GM23338 (cell line): ENCODE measurements around the gene NPHP4. TPM values are rescaled to one million over a fixed set of nuclear protein-coding genes. Genes with fewer than 3 reads are reported as not detected.

Experiments
- ATAC-seq: fragments of 200-7000 bp; cut with Tn5 transposase; 3 replicates; pipeline ENCODE4 v1.9.1; 2020
- DNase-seq: peaks from one replicate; pipeline ENCODE4 v3.0.0-alpha.2; 2015; ENCODE audit warnings: low spot score
- H2AFZ ChIP-seq: fragments of 200-600 bp; sonication (generic); 2 replicates; pipeline ENCODE4 v1.8.0; 2016; ENCODE audit warnings: antibody characterized with exemption, mild to moderate bottlenecking, moderate library complexity
- H3F3A ChIP-seq: fragments of 200-600 bp; sonication (generic); replicated peaks from 2 replicates; pipeline ENCODE4 v1.8.0; 2017; ENCODE audit warnings: antibody characterized with exemption, mixed run types, low read depth
- H3K27ac ChIP-seq: fragments of 200-600 bp; sonication (generic); 2 replicates; pipeline ENCODE4 v1.6.1; 2016; ENCODE audit warnings: low read depth
- H3K27me3 ChIP-seq: fragments of 200-600 bp; sonication (generic); 2 replicates; pipeline ENCODE4 v1.8.0; 2016; ENCODE audit warnings: mild to moderate bottlenecking, mixed run types, moderate library complexity; ENCODE audit not compliant: insufficient read depth
- H3K36me3 ChIP-seq: fragments of 200-600 bp; sonication (generic); 2 replicates; pipeline ENCODE4 v1.8.0; 2016; ENCODE audit warnings: mild to moderate bottlenecking; ENCODE audit not compliant: insufficient read depth
- H3K4me1 ChIP-seq: fragments of 200-600 bp; sonication (generic); 2 replicates; pipeline ENCODE4 v1.8.0; 2016; ENCODE audit warnings: mild to moderate bottlenecking, moderate library complexity; ENCODE audit not compliant: insufficient read depth
- H3K4me2 ChIP-seq: fragments of 200-600 bp; sonication (generic); 2 replicates; pipeline ENCODE4 v1.7.1; 2017; ENCODE audit warnings: mixed run types
- H3K4me3 ChIP-seq: fragments of 200-600 bp; sonication (generic); 2 replicates; pipeline ENCODE4 v1.6.1; 2016; ENCODE audit warnings: mixed run types
- H3K79me2 ChIP-seq: fragments of 200-600 bp; sonication (generic); replicated peaks from 2 replicates; pipeline ENCODE4 v1.8.0; 2017; ENCODE audit warnings: mild to moderate bottlenecking; ENCODE audit not compliant: insufficient read depth
- H3K9me2 ChIP-seq: fragments of 200-600 bp; sonication (generic); 2 replicates; pipeline ENCODE4 v1.8.0; 2017; ENCODE audit not compliant: insufficient read depth
- H4K20me1 ChIP-seq: fragments of 200-600 bp; sonication (generic); replicated peaks from 2 replicates; pipeline ENCODE4 v1.8.0; 2017; ENCODE audit warnings: mild to moderate bottlenecking; ENCODE audit not compliant: insufficient read depth
- H3K27ac Mint-ChIP-seq: 2 replicates; pipeline ENCODE4 v1.8.0; 2020; ENCODE audit warnings: inconsistent platforms, mild to moderate bottlenecking, moderate library complexity, mixed read lengths
- H3K27me3 Mint-ChIP-seq: 3 replicates; pipeline ENCODE4 v1.8.0; 2022; ENCODE audit warnings: low read depth, mild to moderate bottlenecking, moderate library complexity, mixed read lengths, inconsistent platforms; ENCODE audit not compliant: insufficient read depth, poor library complexity
- H3K36me3 Mint-ChIP-seq: 3 replicates; pipeline ENCODE4 v1.8.0; 2021; ENCODE audit warnings: low read depth, mild to moderate bottlenecking, inconsistent platforms, moderate library complexity, mixed read lengths
- H3K4me1 Mint-ChIP-seq: 3 replicates; pipeline ENCODE4 v1.8.0; 2020; ENCODE audit warnings: mild to moderate bottlenecking, inconsistent platforms, mixed read lengths
- H3K4me3 Mint-ChIP-seq: 3 replicates; pipeline ENCODE4 v1.8.0; 2021; ENCODE audit warnings: moderate library complexity, mild to moderate bottlenecking, inconsistent platforms, mixed read lengths
- H3K9me3 Mint-ChIP-seq: 3 replicates; pipeline ENCODE4 v1.8.0; 2020; ENCODE audit warnings: moderate library complexity, mild to moderate bottlenecking, inconsistent platforms, mixed read lengths
- CREB1 ChIP-seq: fragments of 250-450 bp; sonication (Bioruptor Pico); IDR thresholded peaks from 2 replicates; pipeline ENCODE4 v1.5.0; 2020; ENCODE audit warnings: low read depth, mild to moderate bottlenecking, moderate library complexity
- CTCF ChIP-seq, 2 experiments: fragments of 200-600 bp in 1 of 2; sonication (generic) in 1 of 2; conservative IDR thresholded peaks; 2 replicates each; pipeline versions ENCODE4 v1.5.1 to v1.6.1; 2016 to 2017; ENCODE audit warnings: antibody characterized with exemption in 2 of 2, low read depth in 2 of 2, mild to moderate bottlenecking in 2 of 2, moderate library complexity in 1 of 2
- EZH2phosphoT487 ChIP-seq: fragments of 200-600 bp; sonication (generic); IDR thresholded peaks from one replicate; pipeline ENCODE4 v1.8.1; 2018; ENCODE audit warnings: antibody characterized with exemption; ENCODE audit not compliant: unreplicated experiment
- NANOG ChIP-seq: IDR thresholded peaks from 2 replicates; pipeline ENCODE4 v1.6.1; 2016; ENCODE audit warnings: antibody characterized with exemption, borderline replicate concordance
- ZNF331 ChIP-seq: fragments of 250-450 bp; sonication (Bioruptor Pico); IDR thresholded peaks from 2 replicates; pipeline ENCODE4 v1.5.0; 2020; ENCODE audit warnings: low read depth, mild to moderate bottlenecking, moderate library complexity
- polyA plus RNA-seq: library from polyadenylated mRNA; unstranded; fragments of >200 nt; fragmentation: Nextera tagmentation; extraction: Ambion mirVana; gene quantifications from 2 replicates; pipeline ENCODE4 v1.2.1, GENCODE V29; 2016
- total RNA-seq: library from RNA; depleted of rRNA; stranded (reverse); fragments of >200 nt; shearing (Covaris generic); gene quantifications from 2 replicates; pipeline ENCODE4 v1.2.3, GENCODE V29; 2014
- TF ChIP-seq, protein P1 (sequence below): IDR thresholded peaks from one replicate; pipeline ENCODE4 v1.6.1; 2018; ENCODE audit warnings: antibody characterized with exemption; ENCODE audit not compliant: unreplicated experiment
- TF ChIP-seq, protein P2 (sequence below): IDR thresholded peaks from 2 replicates; pipeline ENCODE4 v1.6.1; 2016; ENCODE audit warnings: antibody characterized with exemption

Gene NPHP4
- total and polyA plus RNA-seq, 2 experiments from 2014 or later = 2.5 to 12.4 TPM

DNA sequence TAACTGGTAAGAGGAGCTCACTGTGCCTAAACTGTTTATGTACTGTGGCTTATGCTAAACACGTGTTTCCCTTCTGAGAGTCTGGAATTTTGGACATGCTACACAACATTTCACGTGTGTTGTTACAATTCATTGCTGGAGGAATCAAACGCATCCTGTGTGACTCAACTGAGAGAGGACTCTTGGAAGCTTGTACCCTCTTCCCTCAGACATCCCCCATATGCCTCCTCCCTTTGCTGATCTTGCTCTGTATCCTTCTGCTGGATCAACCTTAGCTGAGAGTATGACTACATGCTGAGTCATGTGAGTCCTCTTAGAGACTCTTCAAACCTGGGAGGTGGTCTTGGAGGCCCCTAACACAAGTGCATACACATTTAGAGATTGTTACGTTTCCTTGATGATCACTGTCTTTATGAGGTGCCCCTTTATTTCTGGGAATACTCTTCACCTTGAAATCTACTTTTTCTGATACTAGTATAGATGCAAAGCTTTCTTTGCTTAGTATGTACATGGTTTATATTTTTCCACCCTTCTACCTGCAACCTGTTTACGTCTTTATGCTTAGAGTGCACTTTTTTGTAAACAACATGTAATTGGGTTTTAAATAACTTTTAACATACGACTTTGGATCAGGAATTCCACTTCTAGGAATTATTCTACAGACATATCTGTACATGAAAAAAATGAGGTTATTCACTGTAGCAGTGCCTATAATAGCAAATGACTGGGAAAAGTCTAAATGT, 8.7 kb downstream of the NPHP4 start:
- Histone ChIP-seq H3K4me1 (peaks cover 8% of the 10 kb centered on the region), H4K20me1 (0 out of 2 replicates have a peak, but pooled peaks cover 6% of the 10 kb centered on the region), H3K79me2 (peaks cover 5% of the 10 kb centered on the region; the same call in 1 of the 2 replicates), H3K36me3 (no peaks in the 10 kb centered on the region), H3K4me3 (no peak overlapping the region), H3K27ac (no peak overlapping the region), H3K4me2 (no peak overlapping the region), H3K27me3 (no peaks in the 10 kb centered on the region), H3K9me2 (no peaks in the 10 kb centered on the region), H3F3A (0 out of 2 replicates have a peak, but pooled peaks cover 4% of the 10 kb centered on the region), H2AFZ (no peak overlapping the region)
- ATAC-seq = no peak
- no peaks in the 10 kb centered on the region for H3K9me3 Mint-ChIP-seq
- peaks cover 9% of the 10 kb centered on the region for H3K36me3 Mint-ChIP-seq
- TF ChIP-seq CTCF (conservative IDR thresholded peaks at IDR 0.05; ENCODE audit: low read depth in 2 of 2) (no peak), CREB1 (CRISPR knock-in tag) (no peak), ZNF331 (no peak), NANOG (no peak)
- TF ChIP-seq, protein P1, sequence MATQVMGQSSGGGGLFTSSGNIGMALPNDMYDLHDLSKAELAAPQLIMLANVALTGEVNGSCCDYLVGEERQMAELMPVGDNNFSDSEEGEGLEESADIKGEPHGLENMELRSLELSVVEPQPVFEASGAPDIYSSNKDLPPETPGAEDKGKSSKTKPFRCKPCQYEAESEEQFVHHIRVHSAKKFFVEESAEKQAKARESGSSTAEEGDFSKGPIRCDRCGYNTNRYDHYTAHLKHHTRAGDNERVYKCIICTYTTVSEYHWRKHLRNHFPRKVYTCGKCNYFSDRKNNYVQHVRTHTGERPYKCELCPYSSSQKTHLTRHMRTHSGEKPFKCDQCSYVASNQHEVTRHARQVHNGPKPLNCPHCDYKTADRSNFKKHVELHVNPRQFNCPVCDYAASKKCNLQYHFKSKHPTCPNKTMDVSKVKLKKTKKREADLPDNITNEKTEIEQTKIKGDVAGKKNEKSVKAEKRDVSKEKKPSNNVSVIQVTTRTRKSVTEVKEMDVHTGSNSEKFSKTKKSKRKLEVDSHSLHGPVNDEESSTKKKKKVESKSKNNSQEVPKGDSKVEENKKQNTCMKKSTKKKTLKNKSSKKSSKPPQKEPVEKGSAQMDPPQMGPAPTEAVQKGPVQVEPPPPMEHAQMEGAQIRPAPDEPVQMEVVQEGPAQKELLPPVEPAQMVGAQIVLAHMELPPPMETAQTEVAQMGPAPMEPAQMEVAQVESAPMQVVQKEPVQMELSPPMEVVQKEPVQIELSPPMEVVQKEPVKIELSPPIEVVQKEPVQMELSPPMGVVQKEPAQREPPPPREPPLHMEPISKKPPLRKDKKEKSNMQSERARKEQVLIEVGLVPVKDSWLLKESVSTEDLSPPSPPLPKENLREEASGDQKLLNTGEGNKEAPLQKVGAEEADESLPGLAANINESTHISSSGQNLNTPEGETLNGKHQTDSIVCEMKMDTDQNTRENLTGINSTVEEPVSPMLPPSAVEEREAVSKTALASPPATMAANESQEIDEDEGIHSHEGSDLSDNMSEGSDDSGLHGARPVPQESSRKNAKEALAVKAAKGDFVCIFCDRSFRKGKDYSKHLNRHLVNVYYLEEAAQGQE = no peak
- TF ChIP-seq, protein P2, sequence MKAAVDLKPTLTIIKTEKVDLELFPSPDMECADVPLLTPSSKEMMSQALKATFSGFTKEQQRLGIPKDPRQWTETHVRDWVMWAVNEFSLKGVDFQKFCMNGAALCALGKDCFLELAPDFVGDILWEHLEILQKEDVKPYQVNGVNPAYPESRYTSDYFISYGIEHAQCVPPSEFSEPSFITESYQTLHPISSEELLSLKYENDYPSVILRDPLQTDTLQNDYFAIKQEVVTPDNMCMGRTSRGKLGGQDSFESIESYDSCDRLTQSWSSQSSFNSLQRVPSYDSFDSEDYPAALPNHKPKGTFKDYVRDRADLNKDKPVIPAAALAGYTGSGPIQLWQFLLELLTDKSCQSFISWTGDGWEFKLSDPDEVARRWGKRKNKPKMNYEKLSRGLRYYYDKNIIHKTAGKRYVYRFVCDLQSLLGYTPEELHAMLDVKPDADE = no peak
- H3K4me1 Mint-ChIP-seq = peaks cover 18% of the 10 kb centered on the region
- no peak overlapping the region for H3K4me3 Mint-ChIP-seq
- H3K27me3 Mint-ChIP-seq = peaks cover 10% of the 10 kb centered on the region
- no peak overlapping the region for H3K27ac Mint-ChIP-seq
- no peak for DNase-seq

GRCh38 chr1:5982868-5983267, 9.4 kb downstream of the NPHP4 start:
- DNase-seq (no peak), ATAC-seq (no peak)
- no peak for TF ChIP-seq EZH2phosphoT487
- TF ChIP-seq, protein P1 = no peak
- H4K20me1 ChIP-seq = 0 out of 2 replicates have a peak, but pooled peaks cover 2% of the 10 kb centered on the region
- H3K4me3 Mint-ChIP-seq = no peak overlapping the region
- H3K4me3 ChIP-seq = no peak overlapping the region
- no peak overlapping the region for H3K27ac Mint-ChIP-seq
- H3K27me3 ChIP-seq = no peaks in the 10 kb centered on the region
- peaks cover 16% of the 10 kb centered on the region for H3K36me3 Mint-ChIP-seq
- no peak overlapping the region for H2AFZ ChIP-seq
- peaks cover 8% of the 10 kb centered on the region for H3K4me1 ChIP-seq
- H3F3A ChIP-seq = 0 out of 2 replicates have a peak, but pooled peaks cover 4% of the 10 kb centered on the region
- H3K4me2 ChIP-seq = no peak overlapping the region
- no peak overlapping the region for H3K27ac ChIP-seq
- peaks cover under 1% of the 10 kb centered on the region; the same call in 1 of the 2 replicates for H3K79me2 ChIP-seq
- peaks cover 10% of the 10 kb centered on the region for H3K27me3 Mint-ChIP-seq
- no peaks in the 10 kb centered on the region for H3K9me2 ChIP-seq
- H3K36me3 ChIP-seq = no peaks in the 10 kb centered on the region
- H3K9me3 Mint-ChIP-seq = peaks cover 6% of the 10 kb centered on the region; the same call in 2 of the 3 replicates
- peaks cover 18% of the 10 kb centered on the region for H3K4me1 Mint-ChIP-seq
